Activated T-helper 1 cell treated with anti-CD3 and anti-CD28 coated beads, Interleukin-2, amount 50 U/mL, for 16 hours (primary cell): ENCODE data around the gene ZNF213.
A peak's percentile ranks its signal among the peaks of the same experiment; 100 is the strongest.
"Not testable (repeated sequence)": the region's sequence is repeated elsewhere in the genome, so short reads cannot be mapped to it uniquely, and the experiment has no call there.

Source experiments
- DNase-seq, 2 donors: peaks; one replicate each; pipeline ENCODE4 v3.0.0-alpha.2; 2020; ENCODE audit warnings: low read depth in 1 of 2, low spot score in 1 of 2

The ZNF213 gene

GRCh38 chr16:3129137-3130131 lies 5.4 kb upstream of the ZNF213 start:
- DNase-seq = peak; percentile 43 to 63

DNA sequence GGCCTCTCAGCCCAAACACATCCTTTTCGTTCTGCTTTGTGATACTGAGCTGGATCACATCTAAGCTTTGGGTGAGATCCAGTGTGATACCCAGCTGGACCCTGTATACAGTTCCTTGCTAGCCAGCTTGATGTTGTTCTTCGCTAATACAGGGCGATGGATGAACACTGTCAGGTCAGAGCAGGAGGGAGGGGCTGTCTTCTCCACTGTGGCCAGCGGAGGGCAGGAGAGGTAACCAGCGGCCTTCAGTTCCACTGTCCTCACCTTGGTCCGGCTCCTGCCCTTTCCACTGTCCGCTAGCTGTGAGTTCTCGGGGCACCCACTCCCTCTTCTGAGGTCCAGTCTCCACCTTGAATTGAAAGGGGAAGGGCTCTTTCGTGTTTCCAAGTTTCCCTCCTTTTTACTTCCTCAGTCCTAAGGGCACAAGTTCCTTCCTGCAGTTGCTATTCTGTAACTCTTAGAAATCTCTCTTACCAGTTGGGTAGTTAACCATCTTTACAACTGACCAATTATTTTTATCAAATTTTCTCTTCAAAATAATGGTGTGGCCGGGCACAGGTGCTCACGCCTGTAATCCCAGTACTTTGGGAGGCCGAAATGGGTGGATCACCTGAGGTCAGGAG lies 3.0 kb upstream of the ZNF213 start:
- DNase-seq = no peak

DNA sequence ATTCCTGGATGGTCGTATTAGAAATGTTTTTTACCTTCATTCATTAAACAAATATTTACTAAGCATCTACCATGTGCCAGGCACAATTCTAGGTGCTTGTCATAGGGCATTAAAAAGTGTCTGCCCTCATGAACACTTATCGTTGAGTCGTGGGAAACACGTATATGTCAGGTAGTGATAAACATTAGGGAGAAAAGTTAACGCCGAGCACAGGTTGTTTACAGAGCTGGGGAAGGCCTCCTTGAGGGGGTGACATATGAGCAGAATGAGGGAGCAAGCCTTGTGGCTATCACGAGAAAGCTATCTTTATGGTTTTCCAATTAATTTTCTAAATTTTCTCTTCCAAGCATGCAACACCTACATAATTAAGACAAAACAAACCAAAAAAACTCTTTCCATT lies 985 bp upstream of the ZNF213 start:
- no peak for DNase-seq

DNA sequence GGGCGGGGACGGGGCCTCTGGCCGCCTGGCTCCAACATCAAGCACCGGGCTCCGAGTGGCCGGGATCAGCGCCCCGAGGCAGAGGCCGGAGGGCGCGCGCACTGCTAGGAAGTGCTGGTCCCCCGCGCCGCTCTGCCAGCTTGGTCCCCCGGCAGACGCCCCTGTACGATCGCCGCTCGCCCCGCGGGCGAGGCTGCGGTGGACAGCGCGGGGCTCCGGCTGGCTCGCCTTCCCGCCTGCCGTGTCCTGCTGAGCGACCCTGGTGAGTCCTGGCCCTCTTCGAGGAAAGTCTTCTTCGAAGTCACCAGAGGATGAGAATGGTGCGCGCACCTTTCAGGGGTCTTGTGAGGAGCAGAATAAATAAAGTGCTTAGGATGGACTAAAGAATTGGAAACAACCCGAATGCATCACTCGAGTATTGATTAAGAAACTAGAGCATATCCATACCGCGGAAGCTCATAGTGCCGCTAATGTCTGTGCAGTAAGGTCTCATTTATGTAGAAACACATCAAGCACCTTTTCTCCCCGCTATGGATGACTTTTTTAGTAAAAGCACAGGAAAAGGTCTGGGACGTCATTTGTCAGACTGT lies 392 bp downstream of the ZNF213 start:
- DNase-seq = no peak

GRCh38 chr16:3137267-3137666 lies 2.4 kb downstream of the ZNF213 start:
- no peak for DNase-seq

- DNase-seq = no peak
Measured at GRCh38 chr16:3138342-3138741, 3.5 kb downstream of the ZNF213 start.

GRCh38 chr16:3138823-3139426 lies 4.1 kb downstream of the ZNF213 start:
- DNase-seq = no peak

- not testable (repeated sequence) for DNase-seq
Measured at GRCh38 chr16:3139561-3139960, 4.7 kb downstream of the ZNF213 start.

DNA sequence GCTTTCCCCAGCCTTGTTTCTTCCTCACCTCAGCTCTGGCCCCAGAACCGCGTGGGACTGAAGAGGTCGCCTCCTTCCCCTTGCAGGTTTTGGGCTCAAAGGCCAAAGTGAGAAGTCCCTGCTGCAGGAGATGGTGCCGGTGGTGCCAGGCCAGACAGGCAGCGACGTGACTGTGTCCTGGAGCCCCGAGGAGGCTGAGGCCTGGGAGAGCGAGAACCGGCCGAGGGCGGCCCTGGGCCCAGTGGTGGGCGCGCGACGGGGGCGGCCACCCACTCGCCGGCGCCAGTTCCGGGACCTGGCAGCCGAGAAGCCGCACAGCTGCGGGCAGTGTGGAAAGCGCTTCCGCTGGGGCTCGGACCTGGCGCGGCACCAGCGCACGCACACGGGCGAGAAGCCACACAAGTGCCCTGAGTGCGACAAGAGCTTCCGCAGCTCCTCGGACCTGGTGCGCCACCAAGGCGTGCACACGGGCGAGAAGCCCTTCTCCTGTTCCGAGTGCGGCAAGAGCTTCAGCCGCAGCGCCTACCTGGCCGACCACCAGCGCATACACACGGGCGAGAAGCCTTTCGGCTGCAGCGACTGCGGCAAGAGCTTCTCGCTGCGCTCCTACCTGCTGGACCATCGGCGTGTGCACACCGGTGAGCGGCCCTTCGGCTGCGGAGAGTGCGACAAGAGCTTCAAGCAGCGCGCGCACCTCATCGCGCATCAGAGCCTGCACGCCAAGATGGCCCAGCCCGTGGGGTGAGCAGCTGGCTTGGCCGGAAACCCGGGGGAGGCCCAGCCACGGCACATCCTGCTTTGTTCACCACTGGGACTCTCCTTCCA lies 6.0 kb downstream of the ZNF213 start:
- no peak for DNase-seq

DNA sequence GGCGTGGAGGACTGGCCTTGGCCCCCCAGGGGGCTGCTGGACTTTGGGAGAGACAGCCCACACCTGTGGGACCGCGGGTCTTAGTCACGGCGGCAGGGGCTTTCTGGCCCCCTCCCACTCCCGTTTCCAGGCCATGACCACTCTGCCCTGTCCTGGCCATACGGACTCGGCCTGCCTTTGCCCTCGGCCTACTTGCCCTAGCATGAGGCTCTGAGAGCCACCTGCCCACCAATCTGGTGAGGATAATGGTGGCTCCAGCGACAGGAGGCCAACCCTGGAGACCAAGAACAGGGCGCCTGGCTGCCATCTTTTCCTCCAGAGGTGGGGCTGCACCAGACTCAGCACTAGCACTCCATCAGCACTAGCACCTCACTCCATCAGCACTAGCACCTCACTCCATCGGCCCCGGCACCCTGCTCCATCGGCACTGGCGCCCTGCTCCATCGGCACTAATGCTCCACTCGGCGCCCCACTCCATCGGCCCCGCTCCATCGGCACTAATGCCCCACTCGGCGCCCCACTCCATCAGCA lies 7.0 kb downstream of the ZNF213 start:
- no peak for DNase-seq

- DNase-seq = no peak
Measured at GRCh38 chr16:3142327-3142726, 7.5 kb downstream of the ZNF213 start.

DNA sequence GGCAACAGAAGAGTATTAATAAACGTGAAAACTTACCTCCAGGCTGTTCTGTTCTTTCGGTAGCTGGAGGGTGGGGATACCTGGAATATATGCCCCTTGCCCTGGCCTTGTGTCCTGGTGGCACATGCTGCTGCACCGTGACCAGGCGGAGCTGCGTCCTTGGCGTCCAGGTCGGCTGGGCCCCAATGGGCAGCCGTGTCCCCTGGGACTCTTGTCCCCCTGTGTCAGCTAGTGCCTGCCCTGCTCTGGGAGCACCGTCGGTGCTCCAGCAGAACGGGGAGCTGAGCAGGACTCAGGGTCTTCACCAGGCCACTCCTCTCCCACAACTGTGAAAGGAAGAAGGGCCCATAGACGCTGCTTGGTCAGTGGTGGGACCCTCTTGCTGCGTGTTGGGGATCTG lies 7.9 kb downstream of the ZNF213 start:
- no peak for DNase-seq

GRCh38 chr16:3143189-3143588 lies 8.4 kb downstream of the ZNF213 start:
- DNase-seq = no peak

- no peak for DNase-seq
Measured at GRCh38 chr16:3143598-3144320, 8.9 kb downstream of the ZNF213 start.

DNA sequence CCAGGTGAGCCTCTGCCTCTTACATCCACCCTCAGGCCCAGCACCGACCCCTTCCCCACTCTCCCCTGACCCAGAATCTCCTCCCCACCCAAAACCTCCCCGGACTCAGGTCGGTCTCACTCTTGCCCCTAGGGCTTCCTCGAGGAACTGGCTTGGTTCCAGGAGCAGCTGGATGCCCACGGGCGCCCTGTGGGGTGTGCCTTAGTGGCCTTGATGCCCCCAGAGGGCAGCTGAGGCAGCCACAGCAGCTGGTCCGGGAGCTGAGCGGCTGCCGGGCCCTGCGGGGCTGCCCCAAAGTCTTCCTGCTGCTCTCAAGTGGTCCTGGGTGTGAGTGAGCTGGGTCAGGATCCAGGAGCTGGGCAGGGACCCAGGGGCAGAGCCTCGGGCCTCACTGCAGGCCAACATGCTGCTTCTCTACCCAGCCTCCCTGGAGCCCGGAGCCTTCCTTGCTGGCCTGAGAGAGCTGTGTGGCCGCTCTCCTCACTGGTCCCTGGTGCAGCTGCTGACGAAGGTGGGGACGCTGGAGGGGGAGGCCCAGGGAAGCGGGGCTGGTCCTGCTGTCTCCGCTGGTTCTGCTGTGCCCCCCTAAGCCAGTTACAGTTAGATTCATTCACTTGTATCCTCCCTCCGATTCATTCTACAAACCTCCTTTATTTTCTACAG lies 9.6 kb downstream of the ZNF213 start:
- no peak for DNase-seq

DNA sequence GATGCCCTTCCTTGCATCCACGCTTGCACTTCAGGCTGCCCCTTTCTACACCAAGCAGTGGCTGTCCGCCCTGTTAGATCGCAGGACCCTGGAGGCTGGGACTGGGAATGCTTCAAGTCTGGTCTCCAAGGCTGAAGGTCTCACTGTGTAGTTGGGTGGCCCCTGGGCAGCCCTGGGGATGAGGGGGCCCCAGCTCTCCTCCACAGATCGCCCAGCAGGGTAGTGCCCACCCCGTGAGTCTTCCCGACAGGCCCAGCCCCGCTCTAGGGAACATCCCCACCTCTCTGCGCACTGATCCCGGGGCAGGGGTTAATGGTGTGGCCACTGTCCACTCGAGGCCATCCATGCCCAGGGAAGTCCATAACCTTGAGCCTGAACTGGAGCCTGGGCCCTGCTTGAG lies 10.3 kb downstream of the ZNF213 start:
- DNase-seq = no peak

GRCh38 chr16:3145660-3146059 lies 10.8 kb downstream of the ZNF213 start:
- no peak for DNase-seq

DNA sequence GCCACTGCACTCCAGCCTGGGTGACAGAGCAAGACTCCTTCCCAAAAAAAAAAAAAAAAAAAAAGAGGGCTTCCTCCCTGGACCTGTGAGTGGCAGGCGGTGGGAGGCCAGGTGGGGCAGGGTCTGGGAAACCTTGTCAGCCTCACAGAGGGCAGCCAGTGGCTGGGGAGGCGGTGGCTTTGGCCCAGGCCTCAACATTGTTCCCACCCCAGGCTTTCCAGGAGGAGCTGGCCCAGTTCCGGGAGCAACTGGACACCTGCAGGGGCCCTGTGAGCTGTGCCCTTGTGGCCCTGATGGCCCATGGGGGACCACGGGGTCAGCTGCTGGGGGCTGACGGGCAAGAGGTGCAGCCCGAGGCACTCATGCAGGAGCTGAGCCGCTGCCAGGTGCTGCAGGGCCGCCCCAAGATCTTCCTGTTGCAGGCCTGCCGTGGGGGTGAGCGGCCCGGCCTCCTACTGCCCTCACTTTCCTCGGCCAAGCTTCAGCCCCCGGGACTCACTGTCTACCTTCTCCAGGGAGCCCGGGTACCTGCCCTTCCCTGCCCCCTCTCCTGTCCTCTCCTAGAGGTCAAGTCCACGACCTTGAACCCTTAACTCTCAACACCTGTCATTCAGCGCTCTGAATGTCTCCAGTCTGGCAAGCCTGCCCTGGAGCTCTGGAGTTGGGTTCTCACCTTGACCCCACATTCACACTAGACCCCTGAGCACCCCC lies 12.4 kb downstream of the ZNF213 start:
- DNase-seq = no peak

DNA sequence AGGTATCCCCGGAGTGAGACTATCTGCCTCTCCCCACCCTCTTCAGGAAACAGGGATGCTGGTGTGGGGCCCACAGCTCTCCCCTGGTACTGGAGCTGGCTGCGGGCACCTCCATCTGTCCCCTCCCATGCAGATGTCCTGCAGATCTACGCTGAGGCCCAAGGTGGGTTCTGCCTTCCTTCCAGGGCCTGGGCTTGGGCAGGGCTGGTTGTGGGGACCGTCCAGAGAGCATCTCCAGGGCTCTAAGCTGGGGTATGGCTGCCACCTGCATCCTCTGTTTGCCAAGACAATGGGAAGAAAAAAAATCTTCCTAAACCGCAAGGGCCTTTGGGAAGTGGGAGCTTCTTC lies 12.9 kb downstream of the ZNF213 start:
- DNase-seq = no peak
